Prostate gland (tissue), 2 donors: ENCODE results near the gene SNX13. TPM values are rescaled to one million over a fixed set of nuclear protein-coding genes. Genes with fewer than 3 reads are reported as not detected.

Experiments
- DNase-seq: peaks from one replicate; pipeline ENCODE4 v3.0.0-alpha.2; 2019; ENCODE audit warnings: low spot score
- H3K27ac ChIP-seq, 2 donors: fragments of 200-600 bp; sonication (generic); 2 replicates each; pipeline ENCODE4 v1.5.1; 2017 to 2019
- H3K27me3 ChIP-seq: fragments of 200-600 bp; sonication (generic); replicated peaks from 2 replicates; pipeline ENCODE4 v1.5.1; 2019; ENCODE audit not compliant: insufficient read depth
- H3K36me3 ChIP-seq, 2 donors: fragments of 200-600 bp; sonication (generic); 1 replicate in 1 of 2; 2 replicates in 1 of 2; pipeline versions ENCODE4 v1.5.1 to v1.8.1; 2017 to 2019
- H3K4me1 ChIP-seq: fragments of 200-600 bp; sonication (generic); replicated peaks from 2 replicates; pipeline ENCODE4 v1.5.1; 2019
- H3K4me3 ChIP-seq, 2 donors: fragments of 200-600 bp; sonication (generic); 2 replicates each; pipeline ENCODE4 v1.5.1; 2017 to 2019
- H3K9me3 ChIP-seq: fragments of 200-600 bp; sonication (generic); 2 replicates; pipeline ENCODE4 v1.5.1; 2017
- CTCF ChIP-seq, 4 experiments: fragments of 200-600 bp in 2 of 4; fragments of 450-650 bp in 2 of 4; sonication (generic) in 2 of 4; IDR thresholded peaks; 1 replicate in 3 of 4; 2 replicates in 1 of 4; pipeline ENCODE4 v1.5.1; 2016 to 2019; ENCODE audit warnings: antibody characterized with exemption in 4 of 4, mild to moderate bottlenecking in 2 of 4, moderate library complexity in 2 of 4
- POLR2A ChIP-seq: fragments of 450-650 bp; IDR thresholded peaks from one replicate; pipeline ENCODE4 v1.6.1; 2016; ENCODE audit warnings: antibody characterized with exemption, mild to moderate bottlenecking
- POLR2AphosphoS5 ChIP-seq: sonication (generic); formaldehyde crosslinking; IDR thresholded peaks from one replicate; pipeline ENCODE4 v1.6.1; 2017; ENCODE audit warnings: antibody characterized with exemption
- WGBS: methylation state at CpG from one replicate; pipeline ENCODE4 v1.1.5; 2018; 5-methylcytosine and 5-hydroxymethylcytosine counted together
- intact Hi-C: fragments of 100-400 bp; cut with DNase I; formaldehyde crosslinking; loops from one replicate; pipeline ENCODE4 v1.14.2; 2022
- total RNA-seq, 2 donors: library from RNA; depleted of rRNA; stranded (reverse); fragments of >200 nt; gene quantifications; one replicate each; pipeline ENCODE4 v1.1.0, GENCODE V29; 2016

The SNX13 gene
- total RNA-seq, 2 donors from 2014 or later = 46.9 to 63.5 TPM

GRCh38 chr7:17852361-17852760 lies 87.9 kb downstream of the SNX13 start:
- intact Hi-C loops = no loop called here
- no peak overlapping the region for H3K4me3 ChIP-seq
- WGBS = 74% methylated on average over 1 of the region's 1 CpG

GRCh38 chr7:17849504-17849903 lies 90.8 kb downstream of the SNX13 start:
- WGBS = 84% methylated on average over 3 of the region's 3 CpGs
- no peaks in the 10 kb centered on the region for H3K9me3 ChIP-seq
- H3K27me3 ChIP-seq = no peaks in the 10 kb centered on the region
- H3K4me1 ChIP-seq = no peaks in the 10 kb centered on the region
- no peaks in the 10 kb centered on the region for H3K36me3 ChIP-seq
- no peak overlapping the region for H3K4me3 ChIP-seq
- intact Hi-C loops = no loop called here
- TF ChIP-seq POLR2A = no peak
- no peak for TF ChIP-seq CTCF (IDR thresholded peaks at IDR 0.05)
- no peak for TF ChIP-seq POLR2AphosphoS5
- DNase-seq = no peak
- H3K27ac ChIP-seq = no peak overlapping the region

More at GRCh38 chr7:17852361-17852760, 87.9 kb downstream of the SNX13 start:
- TF ChIP-seq POLR2A (no peak), POLR2AphosphoS5 (no peak), CTCF (IDR thresholded peaks at IDR 0.05) (no peak)
- Histone ChIP-seq H3K36me3 (no peaks in the 10 kb centered on the region), H3K9me3 (no peaks in the 10 kb centered on the region), H3K4me1 (no peaks in the 10 kb centered on the region), H3K27me3 (no peaks in the 10 kb centered on the region), H3K27ac (no peak overlapping the region)
- DNase-seq = no peak

- WGBS = 98% methylated on average over 10 of the region's 10 CpGs
- intact Hi-C loops = no loop called here
- H3K27ac ChIP-seq = no peak overlapping the region
- TF ChIP-seq POLR2A (no peak), CTCF (IDR thresholded peaks at IDR 0.05) (no peak), POLR2AphosphoS5 (no peak)
- no peaks in the 10 kb centered on the region for H3K27me3 ChIP-seq
- H3K36me3 ChIP-seq = no peaks in the 10 kb centered on the region
- no peaks in the 10 kb centered on the region for H3K9me3 ChIP-seq
- DNase-seq = no peak
- H3K4me1 ChIP-seq = no peaks in the 10 kb centered on the region
- H3K4me3 ChIP-seq = no peak overlapping the region
These were observed 91.8 kb downstream of the SNX13 start for GRCh38 chr7:17848516-17848915.

- Histone ChIP-seq H3K4me1 (no peaks in the 10 kb centered on the region), H3K9me3 (no peaks in the 10 kb centered on the region), H3K36me3 (no peaks in the 10 kb centered on the region), H3K4me3 (no peak overlapping the region), H3K27ac (no peak overlapping the region), H3K27me3 (no peaks in the 10 kb centered on the region)
- intact Hi-C loops = no loop called here
- no peak for DNase-seq
- WGBS = 62% methylated on average over 5 of the region's 5 CpGs
- TF ChIP-seq POLR2AphosphoS5 (no peak), POLR2A (no peak), CTCF (IDR thresholded peaks at IDR 0.05) (no peak)
These were observed 93.4 kb downstream of the SNX13 start for GRCh38 chr7:17846935-17847334.

- H3K27me3 ChIP-seq = no peaks in the 10 kb centered on the region
- H3K9me3 ChIP-seq = no peaks in the 10 kb centered on the region
- peak overlapping the region in 1 of 2 donors; percentile 49 for H3K27ac ChIP-seq
- TF ChIP-seq POLR2AphosphoS5 (no peak), CTCF (IDR thresholded peaks at IDR 0.05) (no peak), POLR2A (no peak)
- H3K4me1 ChIP-seq = no peaks in the 10 kb centered on the region
- no peaks in the 10 kb centered on the region for H3K36me3 ChIP-seq
- DNase-seq = no peak
- 81% methylated on average over 4 of the region's 4 CpGs for WGBS
- no peak overlapping the region for H3K4me3 ChIP-seq
- intact Hi-C loops = no loop called here
These were observed 95.1 kb downstream of the SNX13 start for GRCh38 chr7:17845197-17845547.
